Endothelial cell of umbilical vein (primary cell): Measurements from ENCODE around the gene SLC2A4. TPM values are rescaled to one million over a fixed set of nuclear protein-coding genes. Genes with fewer than 3 reads are reported as not detected.

ENCODE experiments used
- BruUV-seq: library from RNA; stranded (reverse); fragments of 400-500 nt; replicated peaks from 2 replicates; lab custom pipeline; 2021; lab: Mats Ljungman, UMichigan
- CTCF ChIA-PET: fragments of 300-600, 350-600 bp; sonication (Branson Sonifier 250); formaldehyde crosslinking; loops from one replicate; lab custom pipeline; 2021; ENCODE audit warnings: antibody characterized with exemption, inconsistent platforms; lab: Charles Lee
- POLR2A ChIA-PET: fragments of 300-600, 350-600 bp; sonication (Branson Sonifier 250); formaldehyde crosslinking; loops from one replicate; lab custom pipeline; 2021; ENCODE audit warnings: antibody characterized with exemption, inconsistent platforms; lab: Charles Lee
- DNase-seq: peaks from one replicate; pipeline ENCODE4 v3.0.0-alpha.2; 2011; ENCODE audit warnings: low read depth, low spot score
- FAIRE-seq: peaks from 2 replicates; lab custom pipeline; 2011; peaks lifted over from hg19 to GRCh38; lab: Jason Lieb, UNC
- H2AFZ ChIP-seq: 2 replicates; pipeline ENCODE4 v1.6.0; 2012; ENCODE audit warnings: low read depth, low read length, control low read depth, inconsistent platforms
- H3K27ac ChIP-seq: 2 replicates; pipeline ENCODE4 v1.5.1; 2011; ENCODE audit warnings: low read depth, mild to moderate bottlenecking, control low read depth, low read length, moderate library complexity; ENCODE audit not compliant: insufficient read depth
- H3K27me3 ChIP-seq, 2 experiments: 2 replicates each; pipeline versions ENCODE4 v1.6.0 to v1.6.1; 2011; ENCODE audit warnings: low read length in 2 of 2, mixed read lengths in 1 of 2; ENCODE audit not compliant: control insufficient read depth in 2 of 2, insufficient read depth in 2 of 2
- H3K36me3 ChIP-seq, 2 experiments: 2 replicates in 1 of 2; 3 replicates in 1 of 2; pipeline ENCODE4 v1.5.1; 2011; ENCODE audit warnings: low read length in 2 of 2, mild to moderate bottlenecking in 1 of 2, moderate library complexity in 1 of 2; ENCODE audit not compliant: control insufficient read depth in 2 of 2, insufficient read depth in 2 of 2; ENCODE audit errors: extremely low read depth in 1 of 2
- H3K4me1 ChIP-seq: 3 replicates; pipeline ENCODE4 v1.5.1; 2011; ENCODE audit warnings: mild to moderate bottlenecking, low read length; ENCODE audit not compliant: control insufficient read depth, insufficient read depth; ENCODE audit errors: extremely low read depth
- H3K4me2 ChIP-seq: 2 replicates; pipeline ENCODE4 v1.6.1; 2011; ENCODE audit warnings: low read length, control low read depth, mixed read lengths; ENCODE audit not compliant: insufficient read depth
- H3K4me3 ChIP-seq, 3 experiments: fragments of 200-600 bp in 1 of 3; sonication (generic), shearing (Covaris generic) in 1 of 3; replicated peaks in 1 of 3; 2 replicates each; pipeline ENCODE4 v1.5.1; 2011 to 2016; ENCODE audit warnings: control low read depth in 3 of 3, low read length in 3 of 3, mild to moderate bottlenecking in 2 of 3, inconsistent platforms in 1 of 3, low read depth in 1 of 3, moderate library complexity in 1 of 3; ENCODE audit not compliant: insufficient read depth in 1 of 3
- H3K79me2 ChIP-seq: 2 replicates; pipeline ENCODE4 v1.6.0; 2012; ENCODE audit warnings: low read length, inconsistent platforms; ENCODE audit not compliant: control insufficient read depth, insufficient read depth
- H3K9ac ChIP-seq: replicated peaks from 2 replicates; pipeline ENCODE3; 2011; ENCODE audit warnings: low read length, control low read depth; ENCODE audit not compliant: insufficient read depth; ENCODE audit errors: extremely low read depth
- H3K9me1 ChIP-seq: replicated peaks from 3 replicates; pipeline ENCODE4 v1.6.0; 2011; ENCODE audit warnings: mild to moderate bottlenecking, low read length; ENCODE audit not compliant: control insufficient read depth, insufficient read depth; ENCODE audit errors: extremely low read depth
- H3K9me3 ChIP-seq: replicated peaks from 2 replicates; pipeline ENCODE4 v1.5.1; 2012; ENCODE audit warnings: low read length, inconsistent platforms; ENCODE audit not compliant: control insufficient read depth, insufficient read depth
- H4K20me1 ChIP-seq: replicated peaks from 2 replicates; pipeline ENCODE3; 2011; ENCODE audit warnings: mild to moderate bottlenecking, low read length; ENCODE audit not compliant: control insufficient read depth, insufficient read depth; ENCODE audit errors: extremely low read depth
- EZH2 ChIP-seq: IDR thresholded peaks from 2 replicates; pipeline ENCODE4 v1.6.1; 2012; ENCODE audit warnings: borderline replicate concordance, low read depth, mild to moderate bottlenecking, moderate library complexity, low read length, inconsistent platforms; ENCODE audit not compliant: severe bottlenecking
- FOS ChIP-seq: IDR thresholded peaks from 2 replicates; pipeline ENCODE4 v1.6.1; 2011; ENCODE audit warnings: mild to moderate bottlenecking, low read length, moderate library complexity, borderline replicate concordance; ENCODE audit not compliant: insufficient read depth
- GATA2 ChIP-seq: IDR thresholded peaks from 2 replicates; pipeline ENCODE4 v1.7.0; 2011; ENCODE audit warnings: low read depth, mild to moderate bottlenecking, moderate library complexity, mixed read lengths, low read length; ENCODE audit not compliant: insufficient read length, insufficient read depth
- JUN ChIP-seq: IDR thresholded peaks from 2 replicates; pipeline ENCODE4 v1.6.1; 2011; ENCODE audit warnings: borderline replicate concordance, low read depth; ENCODE audit not compliant: insufficient read length, insufficient read depth
- MAX ChIP-seq: IDR thresholded peaks from 2 replicates; pipeline ENCODE4 v1.6.1; 2011; ENCODE audit not compliant: insufficient read depth, insufficient read length
- MYC ChIP-seq: IDR thresholded peaks from one replicate; pipeline ENCODE4 v1.6.1; 2011; ENCODE audit warnings: mild to moderate bottlenecking, low read depth, low read length
- POLR2A ChIP-seq: IDR thresholded peaks from 2 replicates; pipeline ENCODE4 v1.6.1; 2012; ENCODE audit warnings: low read depth, mild to moderate bottlenecking, control low read depth, low read length
- POLR2AphosphoS5 ChIP-seq: IDR thresholded peaks from 2 replicates; pipeline ENCODE4 v1.6.1; 2012; ENCODE audit warnings: low read depth, mild to moderate bottlenecking, control low read depth, low read length, moderate library complexity; ENCODE audit not compliant: insufficient read depth
- dilution Hi-C: fragments of 300-500 bp; cut with MboI; formaldehyde crosslinking; loops from one replicate; pipeline ENCODE4 v1.15.0; 2019; ENCODE audit warnings: low sequenced_read_pairs; ENCODE audit not compliant: extremely low pct_ligation_motif_present
- intact Hi-C: fragments of 100-400 bp; cut with micrococcal nuclease; formaldehyde crosslinking; loops from one replicate; pipeline ENCODE4 v1.10.0; 2022
- polyA plus RNA-seq, 4 experiments: library from polyadenylated mRNA; depleted of rRNA in 3 of 4; stranded (reverse) in 3 of 4; unstranded in 1 of 4; fragments of >200 nt; gene quantifications; 2 replicates each; pipeline versions ENCODE4 v1.2.1 to v1.2.3, GENCODE V29; 2011 to 2012; ENCODE audit warnings: missing spikeins in 1 of 4
- total RNA-seq: library from RNA; stranded (reverse); gene quantifications from 2 replicates; pipeline ENCODE4 v1.2.3, GENCODE V29; 2021
- TF ChIP-seq, protein P1 (sequence below), 2 donors: IDR thresholded peaks; 1 replicate in 1 of 2; 2 replicates in 1 of 2; pipeline ENCODE4 v1.5.1; 2011; ENCODE audit warnings: low read length in 2 of 2, mild to moderate bottlenecking in 2 of 2, moderate library complexity in 2 of 2, control low read depth in 1 of 2, inconsistent platforms in 1 of 2, low read depth in 1 of 2; ENCODE audit not compliant: insufficient read depth in 1 of 2; ENCODE audit errors: extremely low read depth in 1 of 2

SLC2A4 gene
- total and polyA plus RNA-seq, 2 donors (not counting 3 experiments of a cell fraction or from before 2014, with no cell fraction given), result 0.12 TPM; not detected in 1

GRCh38 chr17:7262935-7263800, 18.4 kb upstream of the SLC2A4 start:
- FAIRE-seq, result peak; percentile 91
- ChIA-PET CTCF (interaction anchor here (0.6 to 1.5 kb wide), 3 partner anchors 13 to 33 kb away, joined by 3 to 4 read pairs (median 3); partner anchors contain the start of gene SLC2A4), POLR2A (interaction anchor here (0.6 kb wide), 1 partner anchor 667 kb away, joined by 9 read pairs; no protein-coding TSS in a partner anchor)
- intact Hi-C loops, result no loop called here
- dilution Hi-C loops, result no loop called here
- no peaks in the 10 kb centered on the region for H3K9me3 ChIP-seq
- no peak for DNase-seq
- H3K4me1 ChIP-seq, result peaks cover 26% of the 10 kb centered on the region
- H3K79me2 ChIP-seq, result no peaks in the 10 kb centered on the region
- peak overlapping the region; percentile 11 for H3K9ac ChIP-seq
- H2AFZ ChIP-seq, result peak overlapping the region; percentile 81
- no peaks in the 10 kb centered on the region for H3K9me1 ChIP-seq
- peak overlapping the region; percentile 18 to 35 (median 22) for H3K4me3 ChIP-seq
- no peak overlapping the region for H3K27ac ChIP-seq
- peaks cover 0 to 5% of the 10 kb centered on the region in 2 experiments for H3K36me3 ChIP-seq
- no peaks in the 10 kb centered on the region for H3K27me3 ChIP-seq
- BruUV-seq, result no TSS peak
- peak overlapping the region; percentile 2 for H3K4me2 ChIP-seq
- H4K20me1 ChIP-seq, result no peaks in the 10 kb centered on the region
- TF ChIP-seq JUN (no peak), POLR2AphosphoS5 (no peak), GATA2 (no peak), EZH2 (no peak), MAX (no peak), FOS (no peak), POLR2A (no peak), MYC (no peak)
- TF ChIP-seq, protein P1, sequence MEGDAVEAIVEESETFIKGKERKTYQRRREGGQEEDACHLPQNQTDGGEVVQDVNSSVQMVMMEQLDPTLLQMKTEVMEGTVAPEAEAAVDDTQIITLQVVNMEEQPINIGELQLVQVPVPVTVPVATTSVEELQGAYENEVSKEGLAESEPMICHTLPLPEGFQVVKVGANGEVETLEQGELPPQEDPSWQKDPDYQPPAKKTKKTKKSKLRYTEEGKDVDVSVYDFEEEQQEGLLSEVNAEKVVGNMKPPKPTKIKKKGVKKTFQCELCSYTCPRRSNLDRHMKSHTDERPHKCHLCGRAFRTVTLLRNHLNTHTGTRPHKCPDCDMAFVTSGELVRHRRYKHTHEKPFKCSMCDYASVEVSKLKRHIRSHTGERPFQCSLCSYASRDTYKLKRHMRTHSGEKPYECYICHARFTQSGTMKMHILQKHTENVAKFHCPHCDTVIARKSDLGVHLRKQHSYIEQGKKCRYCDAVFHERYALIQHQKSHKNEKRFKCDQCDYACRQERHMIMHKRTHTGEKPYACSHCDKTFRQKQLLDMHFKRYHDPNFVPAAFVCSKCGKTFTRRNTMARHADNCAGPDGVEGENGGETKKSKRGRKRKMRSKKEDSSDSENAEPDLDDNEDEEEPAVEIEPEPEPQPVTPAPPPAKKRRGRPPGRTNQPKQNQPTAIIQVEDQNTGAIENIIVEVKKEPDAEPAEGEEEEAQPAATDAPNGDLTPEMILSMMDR (IDR thresholded peaks at IDR 0.05; ENCODE audit: extremely low read depth in 1 of 2, insufficient read depth in 1 of 2, low read depth in 1 of 2, low read length in 2 of 2), result no peak
